Hepatocyte (in vitro differentiated cells): Measurements from ENCODE around the gene STK17A.

Experiments
- EZH2phosphoT487 ChIP-seq: fragments of 200-600 bp; sonication (generic); IDR thresholded peaks from one replicate; pipeline ENCODE4 v1.6.1; 2018; ENCODE audit warnings: antibody characterized with exemption, mild to moderate bottlenecking, low read depth, moderate library complexity; ENCODE audit not compliant: unreplicated experiment, severe bottlenecking
- TF ChIP-seq, protein P1 (sequence below): fragments of 200-600 bp; sonication (generic); IDR thresholded peaks from 2 replicates; pipeline ENCODE4 v1.5.1; 2016; ENCODE audit warnings: antibody characterized with exemption, mild to moderate bottlenecking; ENCODE audit not compliant: poor library complexity

DNA sequence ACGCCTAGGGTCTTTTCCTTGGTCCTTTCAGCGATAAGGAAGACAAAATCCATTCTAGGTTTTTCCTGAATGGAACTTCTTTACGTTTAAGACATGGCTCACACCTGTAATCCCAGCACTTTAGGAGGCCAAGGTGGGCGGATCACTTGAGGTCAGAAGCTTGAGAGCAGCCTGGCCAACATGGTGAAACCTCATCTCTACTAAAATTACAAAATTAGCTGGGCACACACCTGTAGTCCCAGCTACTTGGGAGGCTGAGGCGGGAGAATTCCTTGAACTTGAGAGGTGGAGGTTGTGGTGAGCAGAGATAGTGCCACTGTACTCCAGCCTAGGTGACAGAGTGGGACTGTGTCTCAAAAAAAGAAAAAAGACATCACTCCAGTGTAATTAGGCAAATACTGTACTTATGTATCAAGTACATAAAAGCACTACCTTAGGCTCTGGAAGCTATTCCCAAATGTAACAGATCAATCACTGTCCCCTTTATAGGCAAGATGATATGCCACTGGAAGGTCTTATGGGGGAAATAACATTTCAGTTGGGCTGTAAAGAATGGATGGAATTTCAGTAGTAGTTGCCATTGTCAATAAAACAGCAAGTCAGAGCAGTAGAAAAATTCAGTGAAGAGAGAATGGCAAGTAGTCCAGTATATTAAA lies 5.7 kb downstream of the STK17A start:
- TF ChIP-seq, protein P1, sequence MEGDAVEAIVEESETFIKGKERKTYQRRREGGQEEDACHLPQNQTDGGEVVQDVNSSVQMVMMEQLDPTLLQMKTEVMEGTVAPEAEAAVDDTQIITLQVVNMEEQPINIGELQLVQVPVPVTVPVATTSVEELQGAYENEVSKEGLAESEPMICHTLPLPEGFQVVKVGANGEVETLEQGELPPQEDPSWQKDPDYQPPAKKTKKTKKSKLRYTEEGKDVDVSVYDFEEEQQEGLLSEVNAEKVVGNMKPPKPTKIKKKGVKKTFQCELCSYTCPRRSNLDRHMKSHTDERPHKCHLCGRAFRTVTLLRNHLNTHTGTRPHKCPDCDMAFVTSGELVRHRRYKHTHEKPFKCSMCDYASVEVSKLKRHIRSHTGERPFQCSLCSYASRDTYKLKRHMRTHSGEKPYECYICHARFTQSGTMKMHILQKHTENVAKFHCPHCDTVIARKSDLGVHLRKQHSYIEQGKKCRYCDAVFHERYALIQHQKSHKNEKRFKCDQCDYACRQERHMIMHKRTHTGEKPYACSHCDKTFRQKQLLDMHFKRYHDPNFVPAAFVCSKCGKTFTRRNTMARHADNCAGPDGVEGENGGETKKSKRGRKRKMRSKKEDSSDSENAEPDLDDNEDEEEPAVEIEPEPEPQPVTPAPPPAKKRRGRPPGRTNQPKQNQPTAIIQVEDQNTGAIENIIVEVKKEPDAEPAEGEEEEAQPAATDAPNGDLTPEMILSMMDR = no peak
- no peak for TF ChIP-seq EZH2phosphoT487
